ENCODE measurements around the gene PGAP3.
"Not testable (repeated sequence)": the region's sequence is repeated elsewhere in the genome, so short reads cannot be mapped to it uniquely, and the experiment has no call there.

Gene PGAP3, protein sequence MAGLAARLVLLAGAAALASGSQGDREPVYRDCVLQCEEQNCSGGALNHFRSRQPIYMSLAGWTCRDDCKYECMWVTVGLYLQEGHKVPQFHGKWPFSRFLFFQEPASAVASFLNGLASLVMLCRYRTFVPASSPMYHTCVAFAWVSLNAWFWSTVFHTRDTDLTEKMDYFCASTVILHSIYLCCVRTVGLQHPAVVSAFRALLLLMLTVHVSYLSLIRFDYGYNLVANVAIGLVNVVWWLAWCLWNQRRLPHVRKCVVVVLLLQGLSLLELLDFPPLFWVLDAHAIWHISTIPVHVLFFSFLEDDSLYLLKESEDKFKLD

DNA sequence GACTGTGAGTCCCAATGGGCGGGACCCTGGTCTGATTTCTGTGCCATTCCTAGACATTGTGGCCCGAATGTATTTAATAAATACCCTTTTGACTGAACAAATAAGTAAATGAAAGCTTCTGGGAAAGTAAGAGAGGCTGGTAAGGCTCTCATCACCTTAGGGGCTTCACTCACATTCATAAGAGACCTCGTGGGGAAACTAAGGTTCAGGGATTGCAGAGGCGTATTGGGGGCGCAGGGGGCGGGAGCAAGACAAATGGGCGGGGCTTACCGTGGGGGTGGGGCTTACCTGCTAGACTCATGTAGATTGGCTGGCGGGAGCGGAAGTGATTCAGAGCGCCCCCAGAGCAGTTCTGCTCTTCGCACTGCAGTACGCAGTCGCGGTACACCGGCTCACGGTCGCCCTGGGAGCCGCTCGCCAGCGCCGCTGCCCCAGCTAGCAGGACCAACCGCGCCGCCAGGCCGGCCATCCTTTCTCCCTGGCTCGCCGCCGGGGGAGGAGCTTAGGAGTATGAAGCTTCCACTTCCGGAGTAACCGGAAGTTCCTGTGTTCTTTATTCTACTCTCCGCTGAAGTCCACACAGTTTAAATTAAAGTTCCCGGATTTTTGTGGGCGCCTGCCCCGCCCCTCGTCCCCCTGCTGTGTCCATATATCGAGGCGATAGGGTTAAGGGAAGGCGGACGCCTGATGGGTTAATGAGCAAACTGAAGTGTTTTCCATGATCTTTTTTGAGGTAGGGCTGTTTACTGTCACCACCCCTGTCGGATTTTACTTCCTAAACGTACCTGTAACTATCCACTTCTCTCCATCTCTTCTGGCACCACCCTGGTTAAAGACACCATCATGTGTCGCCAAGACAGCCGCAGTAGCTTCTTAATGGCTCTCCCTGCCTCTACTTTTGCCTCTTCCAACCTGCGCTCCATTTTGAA, at the start of gene PGAP3:
Gene PGAP3 (minus strand): TSS at position 512 of the 929 bp plus-strand sequence. CDS start 43 bp downstream, at position 469.
- DNase-seq = peak; percentile 92

DNA sequence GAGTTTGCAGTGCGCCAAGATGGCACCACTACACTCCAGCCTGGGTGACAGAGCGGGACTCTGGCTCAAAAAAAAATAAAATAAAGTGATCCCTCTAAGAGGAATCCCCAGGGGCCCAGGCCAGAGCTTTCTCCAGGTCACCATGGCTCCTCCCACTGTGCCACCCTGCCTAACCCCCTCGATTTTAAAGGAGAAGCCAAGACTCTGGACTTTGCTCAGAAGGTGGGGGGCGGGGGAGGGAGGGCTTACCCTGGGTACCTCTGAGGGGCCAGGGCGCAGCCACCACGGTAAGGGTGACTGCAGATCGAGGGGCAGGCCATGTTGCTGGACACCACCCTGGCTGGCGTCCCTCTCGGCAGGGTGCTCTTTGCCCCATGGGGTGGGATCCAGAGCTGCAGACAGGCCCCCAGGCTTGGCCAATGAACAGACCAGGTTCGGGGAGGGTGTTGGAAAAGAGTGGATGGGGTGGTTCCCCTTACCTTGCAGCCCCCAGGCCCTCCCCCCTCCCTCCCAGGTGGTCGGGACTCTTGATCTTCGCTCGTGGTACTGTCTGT, 49.4 kb upstream of the PGAP3 start:
- DNase-seq = peak; percentile 24

DNA sequence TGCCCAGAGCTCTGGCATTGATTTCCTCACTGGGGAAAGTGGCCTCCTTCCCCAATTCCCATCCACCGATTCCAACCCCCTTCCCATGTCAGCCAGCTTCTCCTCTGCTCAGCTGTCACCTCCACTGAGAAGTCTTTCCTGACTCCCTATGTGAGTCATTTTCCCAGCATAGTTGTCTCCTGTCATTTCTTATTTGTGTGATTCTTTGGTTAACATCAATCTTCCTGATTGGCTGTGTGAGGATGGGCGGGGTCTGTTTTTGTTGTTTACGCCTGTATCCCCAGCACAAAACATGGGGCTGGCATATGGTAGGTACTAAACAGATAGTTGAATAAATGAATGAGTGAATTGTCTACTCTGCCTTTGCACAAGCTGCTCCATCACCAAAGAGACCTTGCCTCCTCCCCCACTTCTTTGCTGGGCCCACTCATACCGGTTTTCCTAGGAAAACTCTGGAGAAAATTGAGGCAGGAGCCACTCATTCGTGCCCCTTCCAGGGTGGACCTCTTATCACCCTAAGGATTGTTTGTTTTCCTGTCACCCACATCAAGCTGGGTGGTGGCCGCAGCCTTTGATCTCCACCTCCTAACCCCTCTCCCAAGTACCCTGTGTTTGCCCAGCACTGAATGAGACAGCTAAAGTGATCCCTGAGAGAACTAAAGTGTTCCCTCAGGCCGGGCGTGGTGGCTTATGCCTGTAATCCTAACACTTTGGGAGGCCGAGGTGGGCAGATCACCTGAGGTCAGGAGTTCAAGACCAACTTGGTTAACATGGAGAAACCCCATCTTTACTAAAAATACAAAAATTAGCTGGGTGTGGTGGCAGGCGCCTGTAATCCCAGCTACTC, 48.7 kb upstream of the PGAP3 start:
- DNase-seq = peak; percentile 21

DNA sequence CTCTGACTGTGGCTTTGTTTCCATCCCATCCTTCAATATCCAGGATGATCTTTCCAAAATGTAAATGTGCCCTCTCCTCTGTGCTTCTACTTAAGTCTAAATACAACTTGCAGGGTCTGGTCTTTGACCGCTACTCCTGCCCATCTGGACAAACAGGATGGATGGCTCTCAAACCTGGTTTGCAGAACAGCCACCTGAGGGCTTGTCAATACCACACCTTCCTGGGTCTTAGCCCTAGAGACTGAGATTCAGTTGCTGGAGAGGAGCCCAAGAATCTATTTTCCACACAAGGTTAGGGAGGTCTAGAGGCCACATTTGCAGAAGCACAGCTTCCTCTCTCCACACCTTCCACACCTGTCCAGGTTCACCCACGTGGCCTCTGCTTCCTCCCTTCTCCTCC, 48.0 kb upstream of the PGAP3 start:
- DNase-seq = peak; percentile 58

DNA sequence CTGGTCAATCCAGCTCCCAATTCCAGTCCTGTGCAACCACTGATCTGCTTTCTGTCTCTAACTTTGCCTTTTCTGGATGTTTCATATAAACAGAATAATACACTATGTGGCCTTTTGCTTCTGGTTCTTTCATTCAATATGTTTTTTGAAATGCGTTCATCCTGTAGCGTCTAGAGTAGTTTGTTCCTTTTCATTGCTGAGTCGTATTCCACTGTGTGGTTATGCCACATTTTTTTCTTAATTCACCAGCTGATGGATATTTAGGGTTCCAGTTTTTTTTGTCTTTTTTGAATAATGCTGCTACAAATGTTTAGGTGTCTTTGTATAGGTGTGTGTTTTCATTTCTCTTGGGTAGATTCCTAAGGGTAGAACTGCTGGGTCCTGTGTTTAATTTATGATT, 44.7 kb upstream of the PGAP3 start:
- no peak for DNase-seq

DNA sequence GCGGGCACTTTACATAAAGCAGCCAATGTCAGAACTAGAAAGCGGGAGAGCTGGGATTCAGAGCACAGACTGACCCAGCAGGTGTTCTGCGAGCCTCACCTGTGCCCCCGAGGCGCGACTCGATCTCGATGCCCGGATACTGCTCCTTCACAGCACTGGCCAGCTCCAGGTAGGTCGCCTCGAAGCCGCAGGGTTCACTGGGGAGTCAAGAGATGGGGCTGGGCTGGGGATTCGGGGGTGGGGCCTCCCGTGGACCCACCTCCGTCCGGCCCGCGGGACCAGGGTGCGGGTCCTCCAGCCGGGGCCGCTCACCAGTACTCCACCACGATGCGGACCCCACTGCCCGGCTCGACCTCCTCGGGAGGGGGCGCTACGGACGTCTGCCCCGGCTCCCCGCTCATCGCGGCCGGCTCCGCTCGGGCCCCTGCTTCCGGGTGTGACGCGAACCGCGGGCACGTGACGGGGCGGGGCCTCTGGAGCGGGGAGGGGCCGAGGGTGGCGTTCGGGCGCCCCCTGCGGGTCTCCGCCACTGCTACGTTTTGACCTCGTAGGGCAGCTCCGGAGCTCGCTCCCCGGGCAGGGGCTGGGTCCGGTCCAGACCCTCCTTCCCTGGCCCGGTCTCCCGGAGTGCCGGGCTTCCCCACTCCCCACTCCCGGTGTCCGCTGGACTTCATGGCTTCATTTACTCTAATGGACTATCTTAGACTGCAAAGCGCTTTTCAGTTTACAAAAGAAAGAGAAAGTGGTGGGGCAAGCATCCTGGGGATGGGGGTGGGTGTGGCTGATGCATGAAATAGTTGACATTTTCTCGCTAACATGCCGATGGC, 42.5 kb upstream of the PGAP3 start, which contains the start of gene MIEN1:
Gene MIEN1 (minus strand): TSS at position 438 of the 827 bp plus-strand sequence. CDS start 37 bp downstream, at position 401.
- DNase-seq = peak; percentile 93

DNA sequence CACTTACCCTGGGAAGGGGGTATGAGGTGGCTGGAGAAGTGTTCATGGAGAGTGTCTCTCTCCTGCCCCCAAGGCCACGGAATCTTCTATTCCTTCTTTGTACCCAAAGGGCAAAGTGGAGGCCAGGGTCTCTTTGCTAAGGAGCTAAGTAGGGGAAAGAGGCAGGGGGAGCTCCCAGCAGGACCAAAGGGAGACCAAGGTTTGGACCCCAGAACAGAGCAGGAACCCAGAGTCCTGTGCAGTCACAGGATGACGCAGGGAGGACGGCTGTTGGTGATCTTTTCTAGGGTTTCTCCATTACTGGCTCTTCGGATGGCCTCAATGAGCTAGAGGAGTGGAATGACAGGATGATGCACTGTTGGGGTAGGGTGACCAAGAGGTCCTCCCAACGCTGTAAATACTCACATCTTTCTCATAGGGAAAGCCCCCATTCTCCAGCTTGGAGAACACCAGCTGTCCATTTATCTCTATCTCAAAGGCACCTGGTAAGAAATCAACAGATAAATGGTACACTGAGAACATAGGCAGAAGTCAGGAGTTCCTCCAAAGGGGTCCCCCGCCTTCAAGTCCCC, 41.5 kb upstream of the PGAP3 start:
- no peak for DNase-seq

DNA sequence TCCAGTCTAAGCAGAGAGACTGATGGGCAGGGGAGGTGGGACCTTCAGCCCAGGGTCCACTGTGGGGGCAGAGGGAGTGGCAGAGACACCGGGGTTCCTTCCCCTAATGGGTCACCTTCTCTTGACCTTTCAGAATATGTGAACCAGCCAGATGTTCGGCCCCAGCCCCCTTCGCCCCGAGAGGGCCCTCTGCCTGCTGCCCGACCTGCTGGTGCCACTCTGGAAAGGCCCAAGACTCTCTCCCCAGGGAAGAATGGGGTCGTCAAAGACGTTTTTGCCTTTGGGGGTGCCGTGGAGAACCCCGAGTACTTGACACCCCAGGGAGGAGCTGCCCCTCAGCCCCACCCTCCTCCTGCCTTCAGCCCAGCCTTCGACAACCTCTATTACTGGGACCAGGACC, 39.7 kb upstream of the PGAP3 start:
- DNase-seq = no peak

DNA sequence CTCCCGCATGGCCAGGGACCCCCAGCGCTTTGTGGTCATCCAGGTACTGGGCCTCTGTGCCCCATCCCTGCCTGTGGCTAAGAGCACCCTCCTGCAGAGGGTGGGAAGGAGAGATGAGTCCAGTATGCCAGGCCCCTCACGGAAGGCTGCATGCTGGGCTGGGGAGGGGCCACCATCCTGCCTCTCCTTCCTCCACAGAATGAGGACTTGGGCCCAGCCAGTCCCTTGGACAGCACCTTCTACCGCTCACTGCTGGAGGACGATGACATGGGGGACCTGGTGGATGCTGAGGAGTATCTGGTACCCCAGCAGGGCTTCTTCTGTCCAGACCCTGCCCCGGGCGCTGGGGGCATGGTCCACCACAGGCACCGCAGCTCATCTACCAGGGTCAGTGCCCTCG, 38.8 kb upstream of the PGAP3 start:
- DNase-seq = no peak

DNA sequence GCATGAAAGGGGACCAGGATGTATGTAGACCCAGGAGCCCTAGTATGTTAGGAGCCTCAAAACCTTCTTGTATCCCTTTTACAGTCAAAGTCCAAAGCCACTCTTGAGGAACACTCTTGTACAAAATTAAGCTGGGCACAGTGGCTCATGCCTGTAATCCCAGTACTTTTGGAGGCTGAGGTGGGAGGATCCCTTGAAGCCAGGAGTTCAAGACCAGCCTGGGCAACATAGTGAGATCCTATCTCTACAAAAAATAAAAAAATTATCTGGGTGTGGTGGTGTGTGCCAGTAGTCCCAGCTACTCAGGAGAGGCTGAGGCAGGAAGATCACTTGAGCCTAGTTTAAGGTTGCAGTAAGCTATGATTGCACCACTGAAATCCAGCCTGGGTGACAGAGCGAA, 38.1 kb upstream of the PGAP3 start:
- DNase-seq = not testable (repeated sequence)

DNA sequence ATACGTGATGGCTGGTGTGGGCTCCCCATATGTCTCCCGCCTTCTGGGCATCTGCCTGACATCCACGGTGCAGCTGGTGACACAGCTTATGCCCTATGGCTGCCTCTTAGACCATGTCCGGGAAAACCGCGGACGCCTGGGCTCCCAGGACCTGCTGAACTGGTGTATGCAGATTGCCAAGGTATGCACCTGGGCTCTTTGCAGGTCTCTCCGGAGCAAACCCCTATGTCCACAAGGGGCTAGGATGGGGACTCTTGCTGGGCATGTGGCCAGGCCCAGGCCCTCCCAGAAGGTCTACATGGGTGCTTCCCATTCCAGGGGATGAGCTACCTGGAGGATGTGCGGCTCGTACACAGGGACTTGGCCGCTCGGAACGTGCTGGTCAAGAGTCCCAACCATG, 36.9 kb upstream of the PGAP3 start:
- no peak for DNase-seq

DNA sequence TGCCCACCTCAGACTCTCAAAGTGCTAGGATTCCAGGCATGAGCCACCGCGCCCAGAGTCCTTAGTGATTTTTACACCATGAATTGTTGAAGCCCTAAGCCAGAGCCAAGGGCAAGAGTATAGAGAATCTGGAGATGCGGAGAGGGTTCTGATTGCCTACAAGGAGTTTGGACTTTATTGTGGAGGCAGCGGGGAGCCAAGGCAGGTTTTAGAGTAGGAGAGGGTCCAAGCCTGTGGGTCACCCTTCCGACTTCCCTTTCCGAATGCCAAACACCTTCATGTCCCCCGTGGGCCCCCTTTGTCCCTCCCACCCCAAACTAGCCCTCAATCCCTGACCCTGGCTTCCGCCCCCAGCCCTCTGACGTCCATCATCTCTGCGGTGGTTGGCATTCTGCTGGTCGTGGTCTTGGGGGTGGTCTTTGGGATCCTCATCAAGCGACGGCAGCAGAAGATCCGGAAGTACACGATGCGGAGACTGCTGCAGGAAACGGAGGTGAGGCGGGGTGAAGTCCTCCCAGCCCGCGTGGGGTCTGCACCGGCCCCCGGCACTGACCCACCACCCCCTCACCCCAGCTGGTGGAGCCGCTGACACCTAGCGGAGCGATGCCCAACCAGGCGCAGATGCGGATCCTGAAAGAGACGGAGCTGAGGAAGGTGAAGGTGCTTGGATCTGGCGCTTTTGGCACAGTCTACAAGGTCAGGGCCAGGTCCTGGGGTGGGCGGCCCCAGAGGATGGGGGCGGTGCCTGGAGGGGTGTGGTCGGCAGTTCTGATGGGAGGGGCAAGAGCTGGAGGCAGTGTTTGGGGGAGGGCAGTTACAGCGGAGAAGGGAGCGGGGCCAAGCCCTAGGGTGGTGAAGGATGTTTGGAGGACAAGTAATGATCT, 35.4 kb upstream of the PGAP3 start:
- no peak for DNase-seq

DNA sequence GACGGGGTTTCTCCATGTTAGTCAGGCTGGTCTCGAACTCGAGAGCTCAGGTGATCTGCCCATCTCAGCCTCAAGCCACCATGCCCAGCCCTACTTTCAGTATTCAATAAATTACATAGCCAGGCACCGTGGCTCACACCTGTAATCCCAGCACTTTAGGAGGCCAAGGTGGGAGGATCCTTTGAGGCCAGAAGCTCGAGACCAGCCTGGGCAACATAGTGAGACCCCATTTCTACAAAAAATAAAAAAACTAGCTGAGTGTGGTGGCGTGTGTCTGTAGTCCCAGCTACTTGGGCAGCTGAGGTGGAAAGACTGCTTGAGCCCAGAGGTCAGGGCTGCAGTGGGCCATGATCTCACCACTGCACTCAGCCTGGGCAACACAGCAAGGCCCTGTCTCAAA, 34.2 kb upstream of the PGAP3 start:
- no peak for DNase-seq

DNA sequence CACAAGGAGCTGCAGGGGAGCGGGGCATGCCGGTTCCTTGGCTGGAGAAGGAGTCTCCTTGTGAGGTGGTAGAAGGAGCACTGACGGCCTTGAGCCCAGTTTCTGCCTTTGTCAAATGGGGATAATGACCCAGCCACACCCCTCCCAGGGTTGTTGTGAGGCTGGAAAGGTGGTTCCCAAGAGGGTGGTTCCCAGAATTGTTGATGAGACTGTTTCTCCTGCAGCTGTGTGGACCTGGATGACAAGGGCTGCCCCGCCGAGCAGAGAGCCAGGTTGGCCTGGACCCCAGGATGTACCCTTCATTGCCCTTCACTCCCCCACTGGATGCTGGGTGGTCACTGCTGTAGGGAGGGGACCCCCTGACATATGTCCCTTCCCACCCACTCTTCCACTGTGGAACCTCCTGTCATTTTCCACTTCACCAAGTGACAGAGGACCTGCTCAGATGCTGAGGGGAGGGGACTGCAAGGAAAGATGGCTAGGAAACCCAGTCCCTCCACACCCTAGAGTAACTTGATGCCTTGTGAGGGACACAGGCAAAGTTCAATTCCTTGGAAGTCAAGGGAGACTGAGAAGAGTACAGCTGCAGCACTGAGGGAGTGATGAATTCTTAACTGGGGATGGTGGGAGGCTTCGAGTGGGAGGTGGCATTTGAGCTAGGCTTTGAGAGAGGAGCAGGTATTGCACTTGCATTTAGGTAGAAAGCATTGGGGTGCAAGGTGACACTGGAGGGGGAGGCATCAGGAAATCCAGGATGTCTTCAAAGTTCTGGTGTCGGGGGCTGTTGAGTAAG, 31.9 kb upstream of the PGAP3 start:
- DNase-seq = no peak

DNA sequence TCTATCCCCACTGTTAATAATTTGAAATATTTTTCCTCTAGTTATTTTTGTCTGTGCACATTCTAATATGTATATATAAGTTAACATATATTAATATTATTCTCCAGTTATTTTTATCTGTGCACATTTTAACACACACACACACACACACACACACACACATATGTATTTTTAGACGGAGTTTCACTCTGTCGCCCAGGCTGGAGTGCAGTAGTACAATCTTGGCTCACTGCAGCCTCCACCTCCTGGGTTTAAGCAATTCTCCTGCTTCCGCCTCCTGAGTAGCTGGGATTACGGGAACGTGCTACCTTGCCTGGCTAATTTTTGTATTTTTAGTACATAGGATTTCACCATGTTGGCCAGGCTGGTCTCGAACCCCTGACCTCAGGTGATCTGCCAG, 29.8 kb upstream of the PGAP3 start:
- DNase-seq = no peak

DNA sequence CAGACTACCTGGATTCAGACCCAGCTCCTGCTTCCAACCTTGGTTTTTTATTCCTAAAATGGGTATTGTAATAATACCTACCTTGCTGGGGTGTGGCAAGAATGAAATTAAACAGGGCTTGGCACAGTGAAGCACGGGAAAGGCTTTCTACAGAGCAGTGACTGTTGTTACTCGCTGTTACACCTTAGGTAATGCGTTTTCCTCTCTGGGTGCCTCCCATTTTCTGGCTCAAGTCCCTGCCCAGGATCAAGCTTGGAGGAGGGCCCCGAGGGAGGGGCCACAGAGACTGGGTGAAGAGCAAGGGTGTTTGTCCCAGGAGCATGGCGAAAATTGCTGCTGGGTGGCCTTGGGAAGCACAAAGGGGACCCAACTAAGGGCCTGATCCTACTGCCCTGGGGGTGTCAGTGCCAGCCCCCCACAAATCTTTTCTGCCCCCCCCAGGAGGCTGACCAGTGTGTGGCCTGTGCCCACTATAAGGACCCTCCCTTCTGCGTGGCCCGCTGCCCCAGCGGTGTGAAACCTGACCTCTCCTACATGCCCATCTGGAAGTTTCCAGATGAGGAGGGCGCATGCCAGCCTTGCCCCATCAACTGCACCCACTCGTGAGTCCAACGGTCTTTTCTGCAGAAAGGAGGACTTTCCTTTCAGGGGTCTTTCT, 29.2 kb upstream of the PGAP3 start:
- no peak for DNase-seq

DNA sequence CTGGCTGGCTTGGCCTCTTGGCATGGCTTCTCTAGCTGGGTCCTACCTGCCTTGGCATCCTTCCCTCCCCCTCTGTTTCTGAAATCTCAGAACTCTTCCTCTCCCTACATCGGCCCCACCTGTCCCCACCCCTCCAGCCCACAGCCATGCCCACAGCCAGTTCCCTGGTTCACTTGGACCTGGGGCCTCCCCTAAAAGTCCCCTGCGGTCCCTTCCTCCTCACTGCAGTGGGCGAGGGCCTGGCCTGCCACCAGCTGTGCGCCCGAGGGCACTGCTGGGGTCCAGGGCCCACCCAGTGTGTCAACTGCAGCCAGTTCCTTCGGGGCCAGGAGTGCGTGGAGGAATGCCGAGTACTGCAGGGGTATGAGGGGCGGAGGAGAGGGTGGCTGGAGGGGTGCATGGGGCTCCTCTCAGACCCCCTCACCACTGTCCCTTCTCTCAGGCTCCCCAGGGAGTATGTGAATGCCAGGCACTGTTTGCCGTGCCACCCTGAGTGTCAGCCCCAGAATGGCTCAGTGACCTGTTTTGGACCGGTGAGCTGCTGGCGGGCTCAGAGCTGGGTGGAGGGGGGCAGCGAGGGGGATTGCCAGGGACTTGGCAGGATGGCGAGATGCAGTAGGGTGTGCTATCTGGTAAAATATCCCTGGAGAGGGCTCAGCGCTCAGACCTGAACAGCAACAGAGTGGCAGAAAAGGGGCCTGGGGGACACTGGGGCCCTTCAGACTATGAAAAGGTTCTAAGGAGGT, 28.4 kb upstream of the PGAP3 start:
- DNase-seq = no peak
